ENCODE results near the gene PRKAG1.
A peak's percentile ranks its signal among the peaks of the same experiment; 100 is the strongest.

PRKAG1 gene

DNA sequence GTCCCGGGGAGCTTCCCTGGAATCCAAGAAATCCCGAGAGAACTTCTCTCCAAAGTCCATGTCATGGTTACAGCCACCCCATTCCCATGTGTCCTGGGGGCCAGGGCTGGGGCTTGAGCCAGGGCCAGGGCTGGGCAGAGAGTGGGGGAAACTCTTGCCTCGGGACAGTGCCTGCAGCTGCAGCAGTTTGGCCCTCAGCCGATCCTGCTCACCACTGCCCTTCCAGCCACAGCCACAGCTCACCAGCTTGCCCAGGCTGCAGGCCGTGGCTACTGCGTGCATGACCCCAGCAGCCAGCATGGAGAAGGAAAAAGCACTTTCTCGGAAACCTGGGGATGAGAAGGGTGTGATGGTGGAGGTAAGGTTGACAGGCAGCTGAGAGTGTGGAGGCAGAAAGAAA, 50.6 kb downstream of the PRKAG1 start:
- Histone ChIP-seq H3K4me3 (ENCODE audit: low read depth, low read length) (0 out of 2 replicates have a peak overlapping the region, but pooled peaks have one; percentile 5), H3K36me3 (ENCODE audit: control insufficient read depth, insufficient read depth, low read length) (no peaks in the 10 kb centered on the region), H3K27me3 (ENCODE audit: control insufficient read depth, insufficient read depth, low read length) (peaks cover 51% of the 10 kb centered on the region), H3K4me1 (ENCODE audit: control insufficient read depth, insufficient read depth, low read length) (peaks cover 67% of the 10 kb centered on the region), H3K27ac (ENCODE audit: low read depth, low read length) (no peak overlapping the region; the same call in 1 of the 2 replicates), H3K9ac (ENCODE audit: low read length) (peak overlapping the region; percentile 61), H3K9me3 (ENCODE audit: control insufficient read depth, insufficient read depth, low read depth, low read length) (no peaks in the 10 kb centered on the region)

DNA sequence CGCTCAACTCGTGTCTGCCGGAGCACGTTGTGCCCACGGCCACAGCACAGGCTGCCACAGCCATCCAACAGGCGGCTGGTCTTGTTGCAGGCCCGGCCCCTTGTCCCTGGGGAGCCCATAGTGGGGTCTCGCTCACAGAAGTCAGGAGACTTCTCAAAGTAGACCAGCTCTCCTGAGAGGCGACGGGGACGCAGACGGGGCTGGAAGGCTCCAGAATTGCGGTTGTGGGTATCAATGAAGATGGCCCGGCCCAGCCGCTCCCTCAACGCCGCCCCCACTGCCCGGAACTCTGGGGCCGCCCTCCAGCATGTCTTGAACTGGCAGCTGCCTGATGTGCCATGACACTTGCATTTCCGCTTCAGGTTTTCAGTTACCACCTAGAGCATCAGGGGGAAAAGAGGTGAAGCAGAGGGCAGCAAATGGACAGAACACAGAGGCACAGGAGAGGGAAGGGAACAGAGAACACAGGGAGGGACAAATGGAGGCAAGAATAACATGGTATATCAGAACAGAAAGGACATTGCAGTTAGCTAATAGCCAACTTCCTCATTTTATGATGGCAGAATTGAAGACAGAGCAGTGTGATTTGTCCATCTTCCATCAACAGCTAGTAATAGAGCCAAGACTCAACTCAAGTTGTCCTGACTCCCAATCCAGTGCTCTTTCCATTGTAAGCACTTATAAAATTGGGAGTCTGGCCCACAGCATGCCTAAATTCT, 52.2 kb downstream of the PRKAG1 start:
- H3K4me3 ChIP-seq (ENCODE audit: low read depth, low read length): no peak overlapping the region
- H3K36me3 ChIP-seq (ENCODE audit: control insufficient read depth, insufficient read depth, low read length): no peaks in the 10 kb centered on the region
- no peak overlapping the region for H3K9ac ChIP-seq (ENCODE audit: low read length)
- H3K27me3 ChIP-seq (ENCODE audit: control insufficient read depth, insufficient read depth, low read length): peaks cover 35% of the 10 kb centered on the region
- H3K4me1 ChIP-seq (ENCODE audit: control insufficient read depth, insufficient read depth, low read length): peaks cover 59% of the 10 kb centered on the region
- H3K27ac ChIP-seq (ENCODE audit: low read depth, low read length): no peak overlapping the region
- H3K9me3 ChIP-seq (ENCODE audit: control insufficient read depth, insufficient read depth, low read depth, low read length): no peaks in the 10 kb centered on the region

DNA sequence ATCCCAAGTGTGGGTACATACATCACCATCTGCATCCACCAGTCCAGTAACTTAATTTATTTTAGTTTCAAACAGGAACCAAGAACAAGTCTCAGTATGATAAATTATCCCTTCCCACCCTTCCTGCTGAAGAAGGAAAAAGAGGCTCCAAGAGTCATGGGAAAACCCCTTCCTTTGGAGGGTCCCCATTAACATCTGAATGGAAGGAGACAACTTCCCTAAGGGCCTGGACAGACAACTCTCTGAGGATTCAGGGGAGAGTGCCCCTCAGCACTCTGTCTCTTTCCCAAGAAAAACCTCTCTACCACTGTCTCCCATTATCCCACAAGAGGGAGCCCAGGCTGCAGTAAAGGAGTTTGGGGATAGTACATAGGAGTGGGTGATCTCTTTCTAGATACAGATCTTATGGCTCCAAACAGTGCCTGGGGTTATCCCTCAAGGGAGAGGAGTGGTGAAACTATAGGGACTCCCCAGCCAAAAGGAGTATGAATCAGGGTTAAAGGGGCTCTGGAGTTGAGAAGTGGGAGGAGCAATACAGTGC, 53.2 kb downstream of the PRKAG1 start:
- no peaks in the 10 kb centered on the region for H3K9me3 ChIP-seq (ENCODE audit: control insufficient read depth, insufficient read depth, low read depth, low read length)

DNA sequence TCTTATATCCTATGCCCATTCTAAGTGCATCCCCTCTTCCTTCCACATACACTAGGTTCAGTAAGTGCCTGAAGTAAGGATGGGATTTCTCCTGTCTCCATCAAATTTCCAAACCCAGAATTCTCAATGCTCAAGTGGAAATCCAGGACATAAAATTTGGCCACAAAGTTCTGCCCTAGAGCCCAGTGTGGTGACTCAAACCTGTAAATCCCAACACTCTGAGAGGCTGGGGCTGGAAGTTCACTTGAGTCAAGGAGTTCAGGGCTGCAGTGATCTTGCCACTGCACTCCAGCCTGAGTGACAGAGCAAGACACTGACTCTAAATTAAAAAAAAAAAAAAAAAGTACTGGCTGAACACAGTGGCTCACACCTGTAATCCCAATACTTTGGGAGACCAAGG, 56.8 kb downstream of the PRKAG1 start:
- Histone ChIP-seq H3K4me3 (ENCODE audit: low read depth, low read length) (no peak overlapping the region), H3K27me3 (ENCODE audit: control insufficient read depth, insufficient read depth, low read length) (no peaks in the 10 kb centered on the region), H3K9ac (ENCODE audit: low read length) (no peak overlapping the region), H3K9me3 (ENCODE audit: control insufficient read depth, insufficient read depth, low read depth, low read length) (no peaks in the 10 kb centered on the region), H3K4me1 (ENCODE audit: control insufficient read depth, insufficient read depth, low read length) (peaks cover 29% of the 10 kb centered on the region), H3K27ac (ENCODE audit: low read depth, low read length) (no peak overlapping the region), H3K36me3 (ENCODE audit: control insufficient read depth, insufficient read depth, low read length) (no peaks in the 10 kb centered on the region)

More for the DNA sequence above, 53.2 kb downstream of the PRKAG1 start:
- H3K4me1 ChIP-seq (ENCODE audit: control insufficient read depth, insufficient read depth, low read length): peaks cover 49% of the 10 kb centered on the region
- no peaks in the 10 kb centered on the region for H3K36me3 ChIP-seq (ENCODE audit: control insufficient read depth, insufficient read depth, low read length)
- peaks cover 25% of the 10 kb centered on the region for H3K27me3 ChIP-seq (ENCODE audit: control insufficient read depth, insufficient read depth, low read length)
- H3K27ac ChIP-seq (ENCODE audit: low read depth, low read length): peak overlapping the region; percentile 26; the same call in 1 of the 2 replicates
- peak overlapping the region; percentile 20 for H3K9ac ChIP-seq (ENCODE audit: low read length)
- H3K4me3 ChIP-seq (ENCODE audit: low read depth, low read length): no peak overlapping the region

DNA sequence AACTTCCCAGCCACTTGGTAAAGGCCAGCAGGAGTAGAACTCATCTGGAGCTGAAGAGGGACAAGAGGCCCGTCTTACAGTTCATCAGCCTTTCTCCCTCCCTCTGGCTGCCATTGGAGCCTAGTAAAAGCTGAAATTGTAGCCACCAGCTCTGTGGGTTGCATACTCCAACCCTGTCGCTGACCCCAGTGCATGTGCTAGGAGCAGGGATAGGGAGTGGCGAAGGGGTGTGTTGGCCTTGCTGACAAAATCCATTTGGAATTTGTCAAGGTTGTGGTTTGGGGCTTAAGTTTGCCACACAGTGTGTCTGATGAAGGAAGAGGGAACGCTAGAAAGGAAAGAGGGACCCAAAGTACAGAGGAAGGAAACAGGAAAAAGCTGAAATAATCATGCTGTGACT, 57.2 kb downstream of the PRKAG1 start:
- Histone ChIP-seq H3K4me3 (ENCODE audit: low read depth, low read length) (no peak overlapping the region), H3K36me3 (ENCODE audit: control insufficient read depth, insufficient read depth, low read length) (no peaks in the 10 kb centered on the region), H3K9ac (ENCODE audit: low read length) (no peak overlapping the region), H3K27me3 (ENCODE audit: control insufficient read depth, insufficient read depth, low read length) (no peaks in the 10 kb centered on the region), H3K4me1 (ENCODE audit: control insufficient read depth, insufficient read depth, low read length) (peaks cover 25% of the 10 kb centered on the region), H3K9me3 (ENCODE audit: control insufficient read depth, insufficient read depth, low read depth, low read length) (no peaks in the 10 kb centered on the region), H3K27ac (ENCODE audit: low read depth, low read length) (no peak overlapping the region)

DNA sequence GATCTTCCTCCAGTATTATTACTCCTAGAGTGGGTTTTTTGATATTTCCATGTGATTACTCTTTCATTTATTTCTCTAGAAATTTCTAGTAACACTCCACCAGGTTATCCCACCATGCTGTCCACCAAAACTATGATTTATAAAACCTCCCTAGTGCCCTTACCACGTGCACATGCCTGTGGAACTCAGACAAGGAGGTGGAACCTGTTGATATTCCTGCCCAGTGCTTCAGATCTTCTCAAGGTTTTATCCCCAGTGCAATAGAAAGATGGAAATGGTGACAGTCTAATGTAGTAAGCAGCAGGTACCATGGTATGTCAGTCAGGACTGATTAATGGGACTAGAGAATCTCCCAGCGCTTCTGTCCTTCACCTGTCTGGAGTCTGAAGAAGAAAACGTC, 57.7 kb downstream of the PRKAG1 start:
- H3K27me3 ChIP-seq (ENCODE audit: control insufficient read depth, insufficient read depth, low read length): no peaks in the 10 kb centered on the region
- H3K4me3 ChIP-seq (ENCODE audit: low read depth, low read length): no peak overlapping the region
- H3K9ac ChIP-seq (ENCODE audit: low read length): no peak overlapping the region
- no peaks in the 10 kb centered on the region for H3K9me3 ChIP-seq (ENCODE audit: control insufficient read depth, insufficient read depth, low read depth, low read length)
- H3K36me3 ChIP-seq (ENCODE audit: control insufficient read depth, insufficient read depth, low read length): peaks cover 3% of the 10 kb centered on the region; the same call in 1 of the 2 replicates
- H3K4me1 ChIP-seq (ENCODE audit: control insufficient read depth, insufficient read depth, low read length): peaks cover 24% of the 10 kb centered on the region
- no peak overlapping the region for H3K27ac ChIP-seq (ENCODE audit: low read depth, low read length)

DNA sequence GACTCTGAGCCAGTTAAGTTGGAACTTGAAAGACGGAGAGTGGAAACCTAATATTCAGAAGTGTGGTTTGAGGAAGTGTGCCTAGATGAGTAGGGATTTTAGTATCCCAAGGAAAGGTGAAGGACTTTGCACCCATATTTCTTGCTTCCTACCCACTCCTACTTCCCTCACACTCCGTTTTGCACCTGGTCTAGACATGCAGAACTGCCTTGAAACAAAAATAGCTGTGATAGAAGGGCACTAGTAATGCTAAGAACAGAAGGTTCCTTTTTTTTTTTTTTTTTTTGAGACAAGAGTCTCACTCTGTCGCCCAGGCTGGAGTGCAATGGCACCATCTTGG, 60.6 kb downstream of the PRKAG1 start:
- peak overlapping the region; percentile 91 for H3K4me3 ChIP-seq (ENCODE audit: low read depth, low read length)
- no peaks in the 10 kb centered on the region for H3K9me3 ChIP-seq (ENCODE audit: control insufficient read depth, insufficient read depth, low read depth, low read length)
- peak overlapping the region; percentile 51; the same call in 1 of the 2 replicates for H3K27ac ChIP-seq (ENCODE audit: low read depth, low read length)
- H3K9ac ChIP-seq (ENCODE audit: low read length): peak overlapping the region; percentile 84
- no peaks in the 10 kb centered on the region for H3K27me3 ChIP-seq (ENCODE audit: control insufficient read depth, insufficient read depth, low read length)
- H3K36me3 ChIP-seq (ENCODE audit: control insufficient read depth, insufficient read depth, low read length): peaks cover 29% of the 10 kb centered on the region
- peaks cover 15% of the 10 kb centered on the region for H3K4me1 ChIP-seq (ENCODE audit: control insufficient read depth, insufficient read depth, low read length)

DNA sequence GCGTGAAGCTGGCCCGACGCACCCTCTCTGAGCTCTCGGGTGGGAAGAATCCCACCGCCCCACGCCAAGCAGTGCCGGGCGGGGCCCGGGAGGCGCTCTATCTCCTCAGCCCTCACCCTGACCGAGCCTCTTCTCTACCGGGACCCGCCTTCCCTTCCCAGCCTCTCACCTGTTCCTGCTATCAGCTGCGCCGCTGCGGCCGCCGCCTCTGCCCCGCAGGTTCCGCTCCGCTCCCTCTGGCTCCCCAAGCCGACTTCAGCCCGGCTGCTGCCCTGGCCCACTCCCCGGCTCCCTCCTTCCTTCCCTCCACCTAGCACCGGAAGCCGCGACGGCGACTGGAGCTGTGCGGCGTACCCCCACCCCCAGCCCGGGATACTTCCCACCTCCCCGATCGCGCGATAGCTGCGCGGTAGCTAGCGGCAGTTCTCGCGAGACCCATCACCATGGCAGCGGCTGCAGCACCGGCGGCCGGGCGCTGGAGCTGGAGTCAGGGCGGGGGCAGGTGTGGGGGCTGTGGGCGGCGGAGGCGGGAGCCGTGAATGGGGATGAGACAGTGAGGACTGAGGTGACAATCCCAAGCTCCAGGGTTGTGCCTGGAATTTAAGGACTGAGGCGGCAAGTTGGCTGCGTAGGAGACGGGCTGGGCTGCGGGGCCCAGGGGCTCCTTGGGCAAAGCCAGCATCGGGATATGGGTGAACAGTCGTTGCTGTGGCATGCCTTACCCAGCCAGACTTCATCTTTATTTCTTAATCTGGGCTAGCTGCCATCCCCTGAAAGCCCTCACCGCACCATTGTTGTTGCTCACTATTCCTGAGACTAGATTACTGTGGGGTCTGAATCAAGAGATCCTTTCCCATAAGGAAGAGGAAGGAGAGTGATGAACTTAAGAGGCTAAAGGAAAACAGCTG, 61.2 kb downstream of the PRKAG1 start, which contains the start of gene ARF3:
ARF3 (minus strand) TSS at position 347 of the 908 bp plus-strand sequence. CDS start 16,392 bp downstream, outside the sequence.
- Histone ChIP-seq H3K36me3 (ENCODE audit: control insufficient read depth, insufficient read depth, low read length) (peaks cover 35% of the 10 kb centered on the region), H3K4me3 (ENCODE audit: low read depth, low read length) (peak within 1 kb of the TSS; percentile 91), H3K9me3 (ENCODE audit: control insufficient read depth, insufficient read depth, low read depth, low read length) (no peaks in the 10 kb centered on the region), H3K4me1 (ENCODE audit: control insufficient read depth, insufficient read depth, low read length) (peaks cover 15% of the 10 kb centered on the region), H3K27ac (ENCODE audit: low read depth, low read length) (peak within 1 kb of the TSS; percentile 91), H3K27me3 (ENCODE audit: control insufficient read depth, insufficient read depth, low read length) (no peaks in the 10 kb centered on the region), H3K9ac (ENCODE audit: low read length) (peak within 1 kb of the TSS; percentile 90)

DNA sequence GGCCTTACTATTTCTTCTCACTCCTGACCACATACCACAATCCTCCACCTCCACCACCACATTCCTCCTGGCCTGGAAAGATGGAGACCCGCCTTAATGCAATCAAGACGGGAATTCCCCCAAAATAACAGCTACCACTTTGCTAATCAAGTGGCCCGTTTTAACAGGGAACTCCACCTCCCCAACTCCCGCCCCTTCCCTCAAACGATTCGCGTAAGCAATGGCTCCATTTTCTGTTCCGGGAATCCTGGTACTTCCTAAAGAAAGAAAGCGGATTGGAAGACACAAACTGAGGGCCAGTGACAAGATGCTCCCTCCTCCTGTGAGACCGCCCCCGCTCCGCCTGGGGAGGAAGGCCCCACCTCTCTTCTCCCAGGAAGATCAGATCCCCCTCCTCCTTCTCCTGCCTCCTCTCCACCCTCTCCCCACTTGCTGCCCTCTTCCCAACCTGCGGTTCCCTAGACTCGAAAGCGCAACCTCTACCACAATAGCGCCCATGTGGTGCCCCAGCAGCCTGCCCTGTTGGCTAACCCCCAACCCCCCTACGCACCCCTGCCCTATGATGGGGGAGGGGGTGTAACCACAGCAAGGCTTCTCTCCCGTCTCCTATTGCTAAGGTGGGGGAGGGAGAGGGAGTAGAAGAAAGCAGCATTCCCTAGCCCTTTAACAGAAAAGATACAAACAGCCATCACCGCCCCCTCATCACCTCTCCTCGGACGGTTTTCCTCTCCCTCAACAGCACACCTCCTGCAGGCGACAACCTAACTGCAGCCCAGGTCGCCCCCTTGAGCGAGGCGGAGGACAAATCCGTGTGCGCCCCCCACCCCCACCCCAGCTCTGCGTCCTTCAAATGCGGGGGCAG, 62.1 kb downstream of the PRKAG1 start:
- H3K9me3 ChIP-seq (ENCODE audit: control insufficient read depth, insufficient read depth, low read depth, low read length): no peaks in the 10 kb centered on the region
- H3K27ac ChIP-seq (ENCODE audit: low read depth, low read length): peak overlapping the region; percentile 91
- peak overlapping the region; percentile 90 for H3K9ac ChIP-seq (ENCODE audit: low read length)
- no peaks in the 10 kb centered on the region for H3K27me3 ChIP-seq (ENCODE audit: control insufficient read depth, insufficient read depth, low read length)
- H3K4me3 ChIP-seq (ENCODE audit: low read depth, low read length): peak overlapping the region; percentile 91
- peaks cover 15% of the 10 kb centered on the region for H3K4me1 ChIP-seq (ENCODE audit: control insufficient read depth, insufficient read depth, low read length)
- H3K36me3 ChIP-seq (ENCODE audit: control insufficient read depth, insufficient read depth, low read length): peaks cover 41% of the 10 kb centered on the region

DNA sequence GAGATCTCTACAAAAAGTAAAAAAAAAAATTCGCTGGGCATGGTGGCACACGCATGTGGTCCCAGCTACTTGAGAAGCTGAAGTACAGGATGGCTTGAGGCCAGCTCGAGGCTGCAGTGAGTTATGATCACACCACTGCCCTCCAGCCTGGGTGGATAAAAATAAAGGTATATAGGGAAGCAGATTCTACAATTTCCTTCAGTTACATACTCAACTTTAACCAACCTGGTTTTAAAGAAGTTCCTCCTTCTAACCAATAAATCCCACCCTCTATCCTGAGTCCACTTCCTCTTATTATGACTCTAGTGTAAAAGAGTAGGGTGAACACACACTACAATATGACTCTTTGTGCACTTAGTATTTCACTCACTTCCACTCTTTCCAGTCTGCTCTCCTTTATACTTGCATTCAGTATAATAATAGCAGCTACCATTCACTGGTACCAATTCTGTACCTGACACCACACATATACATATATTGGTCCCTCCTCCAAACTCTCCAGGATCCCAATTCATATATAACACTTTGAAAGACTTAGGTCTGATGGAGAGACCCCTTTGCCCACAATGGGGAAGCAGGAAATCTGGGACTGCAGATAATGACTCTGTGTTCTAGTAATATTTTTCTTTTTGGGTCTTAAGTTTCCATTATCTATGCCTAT, 63.6 kb downstream of the PRKAG1 start:
- Histone ChIP-seq H3K27ac (ENCODE audit: low read depth, low read length) (no peak overlapping the region), H3K4me3 (ENCODE audit: low read depth, low read length) (peak overlapping the region; percentile 91; the same call in 1 of the 2 replicates), H3K36me3 (ENCODE audit: control insufficient read depth, insufficient read depth, low read length) (peaks cover 45% of the 10 kb centered on the region), H3K27me3 (ENCODE audit: control insufficient read depth, insufficient read depth, low read length) (no peaks in the 10 kb centered on the region), H3K4me1 (ENCODE audit: control insufficient read depth, insufficient read depth, low read length) (peaks cover 15% of the 10 kb centered on the region), H3K9me3 (ENCODE audit: control insufficient read depth, insufficient read depth, low read depth, low read length) (no peaks in the 10 kb centered on the region), H3K9ac (ENCODE audit: low read length) (no peak overlapping the region)

Data from HUES6 (cell line).